Astrocyte (in vitro differentiated cells and primary cell): ENCODE measurements around the gene RAB8A. TPM values are rescaled to one million over a fixed set of nuclear protein-coding genes. Genes with fewer than 3 reads are reported as not detected.

Source experiments
- DNase-seq: peaks from one replicate; pipeline ENCODE4 v3.0.0-alpha.2; 2010; ENCODE audit warnings: low read depth
- FAIRE-seq: peaks from 2 replicates; lab custom pipeline; 2011; peaks lifted over from hg19 to GRCh38; lab: Jason Lieb, UNC
- H2AFZ ChIP-seq: 2 replicates; pipeline ENCODE4 v1.6.0; 2012; ENCODE audit warnings: low read depth, low read length, inconsistent platforms
- H3K27ac ChIP-seq: 2 replicates; pipeline ENCODE4 v1.5.1; 2011; ENCODE audit warnings: low read depth, low read length, inconsistent platforms
- H3K27me3 ChIP-seq: 2 replicates; pipeline ENCODE4 v1.6.0; 2011; ENCODE audit warnings: low read length, inconsistent platforms; ENCODE audit not compliant: insufficient read depth
- H3K36me3 ChIP-seq: 2 replicates; pipeline ENCODE4 v1.5.1; 2011; ENCODE audit warnings: low read length, inconsistent platforms; ENCODE audit not compliant: insufficient read depth
- H3K4me1 ChIP-seq: 2 replicates; pipeline ENCODE4 v1.5.1; 2011; ENCODE audit warnings: low read length, inconsistent platforms; ENCODE audit not compliant: insufficient read depth
- H3K4me2 ChIP-seq: 2 replicates; pipeline ENCODE4 v1.6.0; 2012; ENCODE audit warnings: low read length, inconsistent platforms
- H3K4me3 ChIP-seq: 2 replicates; pipeline ENCODE4 v1.5.1; 2011; ENCODE audit warnings: low read depth, mild to moderate bottlenecking, low read length, inconsistent platforms; ENCODE audit not compliant: insufficient read depth
- H3K79me2 ChIP-seq: 2 replicates; pipeline ENCODE4 v1.6.0; 2012; ENCODE audit warnings: mild to moderate bottlenecking, low read length, inconsistent platforms; ENCODE audit not compliant: insufficient read depth
- H3K9ac ChIP-seq: 2 replicates; pipeline ENCODE4 v1.6.0; 2012; ENCODE audit warnings: mild to moderate bottlenecking, low read length, inconsistent platforms
- H3K9me3 ChIP-seq: 2 replicates; pipeline ENCODE4 v1.5.1; 2012; ENCODE audit warnings: low read depth, mild to moderate bottlenecking, low read length, inconsistent platforms; ENCODE audit not compliant: insufficient read depth
- H4K20me1 ChIP-seq: 2 replicates; pipeline ENCODE4 v1.6.0; 2012; ENCODE audit warnings: low read length, inconsistent platforms; ENCODE audit not compliant: insufficient read depth
- H3K27ac Mint-ChIP-seq: one replicate; pipeline ENCODE4 v1.8.0; 2021; ENCODE audit warnings: mild to moderate bottlenecking, mixed read lengths; ENCODE audit not compliant: unreplicated experiment
- H3K27me3 Mint-ChIP-seq: one replicate; pipeline ENCODE4 v1.8.0; 2021; ENCODE audit warnings: low read depth, mixed read lengths; ENCODE audit not compliant: unreplicated experiment
- H3K36me3 Mint-ChIP-seq: one replicate; pipeline ENCODE4 v1.8.0; 2021; ENCODE audit warnings: low read depth, mixed read lengths; ENCODE audit not compliant: unreplicated experiment
- H3K4me1 Mint-ChIP-seq: one replicate; pipeline ENCODE4 v1.8.0; 2021; ENCODE audit warnings: low read depth, mixed read lengths; ENCODE audit not compliant: unreplicated experiment
- H3K4me3 Mint-ChIP-seq: one replicate; pipeline ENCODE4 v1.8.0; 2021; ENCODE audit warnings: mild to moderate bottlenecking, moderate library complexity, mixed read lengths; ENCODE audit not compliant: unreplicated experiment
- H3K9me3 Mint-ChIP-seq: one replicate; pipeline ENCODE4 v1.8.0; 2021; ENCODE audit warnings: mild to moderate bottlenecking, mixed read lengths; ENCODE audit not compliant: unreplicated experiment
- EZH2 ChIP-seq: IDR thresholded peaks from 2 replicates; pipeline ENCODE4 v1.6.1; 2012; ENCODE audit warnings: mild to moderate bottlenecking, low read length, inconsistent platforms; ENCODE audit not compliant: insufficient read depth
- total RNA-seq: library from RNA; stranded (reverse); gene quantifications from 2 replicates; pipeline ENCODE4 v1.2.1, GENCODE V29; 2021
- TF ChIP-seq, protein P1 (sequence below): IDR thresholded peaks from 2 replicates; pipeline ENCODE4 v1.5.1; 2011; ENCODE audit warnings: low read depth, mild to moderate bottlenecking, inconsistent platforms, low read length, moderate library complexity; ENCODE audit not compliant: insufficient read depth

Gene RAB8A
- total RNA-seq, 1 donor from 2014 or later: 80.5 TPM

DNA sequence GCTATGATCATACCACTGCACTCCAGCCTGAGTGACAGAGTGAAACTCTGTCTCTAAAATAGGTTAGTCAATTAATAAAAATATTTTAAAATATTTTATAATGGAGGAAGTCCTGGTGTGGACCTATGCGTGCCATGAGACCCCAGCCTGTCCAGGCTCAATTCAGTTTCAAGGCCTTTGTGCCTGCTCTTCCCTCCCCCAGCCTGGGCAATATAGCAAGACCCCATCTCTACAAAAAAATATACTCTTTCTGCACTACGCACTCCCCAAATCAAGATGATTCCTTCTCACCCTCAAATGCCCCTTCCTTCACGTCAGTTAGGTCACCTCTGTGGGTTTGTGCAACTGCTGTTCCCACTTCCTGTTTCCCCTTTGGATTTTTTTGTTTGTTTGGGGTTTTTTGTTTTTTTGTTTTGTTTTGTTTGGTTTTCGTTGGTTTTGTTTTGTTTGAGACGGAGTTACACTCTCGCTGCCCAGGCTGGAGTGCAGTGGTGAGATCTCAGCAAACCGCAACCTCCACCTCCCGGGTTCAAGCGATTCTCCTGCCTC is 30.4 kb downstream of the RAB8A start:
- H3K27ac ChIP-seq: no peak overlapping the region
- no peaks in the 10 kb centered on the region for H3K27me3 ChIP-seq
- peaks cover 20% of the 10 kb centered on the region for H3K27me3 Mint-ChIP-seq
- no peaks in the 10 kb centered on the region for H3K36me3 ChIP-seq
- FAIRE-seq (no peak), DNase-seq (no peak)
- H3K4me3 ChIP-seq: no peak overlapping the region
- H3K4me2 ChIP-seq: no peak overlapping the region
- peaks cover 2% of the 10 kb centered on the region for H3K36me3 Mint-ChIP-seq
- H3K79me2 ChIP-seq: no peaks in the 10 kb centered on the region
- peaks cover 2% of the 10 kb centered on the region for H3K9me3 Mint-ChIP-seq
- H3K9ac ChIP-seq: no peak overlapping the region
- no peaks in the 10 kb centered on the region for H3K4me1 Mint-ChIP-seq
- H3K9me3 ChIP-seq: no peaks in the 10 kb centered on the region
- no peaks in the 10 kb centered on the region for H4K20me1 ChIP-seq
- H2AFZ ChIP-seq: no peak overlapping the region
- H3K27ac Mint-ChIP-seq: no peak overlapping the region
- H3K4me1 ChIP-seq: no peaks in the 10 kb centered on the region
- H3K4me3 Mint-ChIP-seq: no peak overlapping the region
- TF ChIP-seq, protein P1, sequence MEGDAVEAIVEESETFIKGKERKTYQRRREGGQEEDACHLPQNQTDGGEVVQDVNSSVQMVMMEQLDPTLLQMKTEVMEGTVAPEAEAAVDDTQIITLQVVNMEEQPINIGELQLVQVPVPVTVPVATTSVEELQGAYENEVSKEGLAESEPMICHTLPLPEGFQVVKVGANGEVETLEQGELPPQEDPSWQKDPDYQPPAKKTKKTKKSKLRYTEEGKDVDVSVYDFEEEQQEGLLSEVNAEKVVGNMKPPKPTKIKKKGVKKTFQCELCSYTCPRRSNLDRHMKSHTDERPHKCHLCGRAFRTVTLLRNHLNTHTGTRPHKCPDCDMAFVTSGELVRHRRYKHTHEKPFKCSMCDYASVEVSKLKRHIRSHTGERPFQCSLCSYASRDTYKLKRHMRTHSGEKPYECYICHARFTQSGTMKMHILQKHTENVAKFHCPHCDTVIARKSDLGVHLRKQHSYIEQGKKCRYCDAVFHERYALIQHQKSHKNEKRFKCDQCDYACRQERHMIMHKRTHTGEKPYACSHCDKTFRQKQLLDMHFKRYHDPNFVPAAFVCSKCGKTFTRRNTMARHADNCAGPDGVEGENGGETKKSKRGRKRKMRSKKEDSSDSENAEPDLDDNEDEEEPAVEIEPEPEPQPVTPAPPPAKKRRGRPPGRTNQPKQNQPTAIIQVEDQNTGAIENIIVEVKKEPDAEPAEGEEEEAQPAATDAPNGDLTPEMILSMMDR: no peak
- TF ChIP-seq EZH2: no peak

DNA sequence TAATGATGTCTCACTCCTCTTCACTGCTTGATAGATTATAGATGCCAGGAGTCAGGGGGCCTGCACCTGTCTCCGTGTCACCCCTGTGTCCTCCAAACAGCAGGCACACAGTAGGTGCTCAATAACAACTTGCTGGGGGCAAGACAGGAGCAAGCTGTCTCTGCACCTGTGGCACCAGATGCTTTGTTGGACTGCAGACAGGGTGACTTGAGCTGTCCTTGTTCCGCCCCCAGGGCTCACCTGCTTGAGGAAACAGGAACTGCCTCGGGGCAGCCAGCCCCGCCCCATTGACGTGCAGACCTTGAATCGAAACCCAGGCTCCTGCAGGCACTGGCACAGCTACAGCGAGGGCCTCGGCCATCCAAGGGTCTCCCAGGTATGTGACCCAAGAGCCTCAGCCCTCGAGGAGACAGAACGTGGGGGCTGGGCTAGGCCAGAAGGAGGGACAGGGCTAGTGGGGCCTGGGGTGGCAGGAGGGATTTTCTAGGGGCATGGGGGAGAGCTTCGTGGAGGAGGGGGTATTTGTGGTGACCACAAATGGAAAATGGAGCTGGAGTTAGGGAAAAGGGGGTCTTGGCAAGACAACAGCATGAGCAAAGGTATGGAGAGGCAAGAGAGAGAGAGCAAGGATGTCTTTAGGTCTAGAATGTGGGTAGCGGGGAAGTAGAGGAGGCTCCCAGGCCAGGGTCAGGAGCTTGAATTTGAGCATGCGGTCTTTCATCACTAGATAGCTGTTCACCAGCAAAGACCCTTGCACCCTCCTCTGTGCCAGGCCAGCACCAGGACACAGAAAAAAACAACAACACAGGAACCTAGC is 31.9 kb downstream of the RAB8A start, which contains the start of gene HSH2D:
TSS of gene HSH2D (plus strand) at position 287 of the 817 bp plus-strand sequence. CDS start 5,066 bp downstream, outside the sequence.
- H3K27me3 ChIP-seq: no peaks in the 10 kb centered on the region
- H3K4me3 Mint-ChIP-seq: no peak within 1 kb of the TSS
- H3K79me2 ChIP-seq: no peaks in the 10 kb centered on the region
- TF ChIP-seq, protein P1: no peak
- no peak for TF ChIP-seq EZH2
- no peaks in the 10 kb centered on the region for H3K9me3 ChIP-seq
- no peaks in the 10 kb centered on the region for H4K20me1 ChIP-seq
- no peak within 1 kb of the TSS for H3K27ac ChIP-seq
- no peak within 1 kb of the TSS for H3K9ac ChIP-seq
- H3K27ac Mint-ChIP-seq: no peak within 1 kb of the TSS
- H3K4me1 Mint-ChIP-seq: no peaks in the 10 kb centered on the region
- peaks cover 2% of the 10 kb centered on the region for H3K9me3 Mint-ChIP-seq
- DNase-seq (no peak), FAIRE-seq (no peak)
- peaks cover 18% of the 10 kb centered on the region for H3K27me3 Mint-ChIP-seq
- H3K4me1 ChIP-seq: no peaks in the 10 kb centered on the region
- H3K4me3 ChIP-seq: no peak within 1 kb of the TSS
- no peak within 1 kb of the TSS for H2AFZ ChIP-seq
- no peak within 1 kb of the TSS for H3K4me2 ChIP-seq
- H3K36me3 ChIP-seq: no peaks in the 10 kb centered on the region
- peaks cover 2% of the 10 kb centered on the region for H3K36me3 Mint-ChIP-seq

DNA sequence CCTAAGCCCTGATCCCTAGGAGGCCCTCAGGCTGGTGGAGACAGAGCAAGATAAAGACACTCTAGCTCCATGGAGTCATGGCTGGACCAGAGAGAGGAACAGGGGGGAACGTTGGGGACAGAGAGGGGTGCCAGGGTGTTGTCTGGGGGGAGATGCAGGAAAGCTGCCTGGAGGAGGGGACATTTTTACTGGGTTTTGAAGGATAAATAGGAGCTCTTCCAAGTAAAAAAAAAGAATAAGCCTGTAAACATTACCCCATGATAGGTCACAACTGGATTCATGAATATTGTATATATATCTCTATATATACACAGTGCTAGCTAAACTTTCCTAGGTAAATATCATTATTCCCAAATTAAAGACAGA is 32.5 kb downstream of the RAB8A start:
- peaks cover 2% of the 10 kb centered on the region for H3K9me3 Mint-ChIP-seq
- H4K20me1 ChIP-seq: no peaks in the 10 kb centered on the region
- peaks cover 2% of the 10 kb centered on the region for H3K36me3 Mint-ChIP-seq
- H3K4me1 ChIP-seq: no peaks in the 10 kb centered on the region
- no peak overlapping the region for H3K4me2 ChIP-seq
- no peaks in the 10 kb centered on the region for H3K36me3 ChIP-seq
- H3K27ac ChIP-seq: no peak overlapping the region
- H3K4me1 Mint-ChIP-seq: no peaks in the 10 kb centered on the region
- no peaks in the 10 kb centered on the region for H3K9me3 ChIP-seq
- TF ChIP-seq EZH2: no peak
- TF ChIP-seq, protein P1: no peak
- no peak overlapping the region for H3K4me3 Mint-ChIP-seq
- peaks cover 16% of the 10 kb centered on the region for H3K27me3 Mint-ChIP-seq
- no peak overlapping the region for H2AFZ ChIP-seq
- no peak overlapping the region for H3K27ac Mint-ChIP-seq
- no peaks in the 10 kb centered on the region for H3K79me2 ChIP-seq
- DNase-seq (no peak), FAIRE-seq (no peak)
- no peak overlapping the region for H3K4me3 ChIP-seq
- no peaks in the 10 kb centered on the region for H3K27me3 ChIP-seq
- no peak overlapping the region for H3K9ac ChIP-seq
